ENCODE results near the gene SLC22A5.
"Not testable (repeated sequence)": the region's sequence is repeated elsewhere in the genome, so short reads cannot be mapped to it uniquely, and the experiment has no call there.

SLC22A5 gene

GRCh38 chr5:132428484-132429462, 59.3 kb downstream of the SLC22A5 start:
- Histone ChIP-seq H3K9me3 (ENCODE audit: control insufficient read depth, insufficient read depth, low read length) (no peaks in the 10 kb centered on the region), H3K4me1 (ENCODE audit: insufficient read depth, low read length) (peaks cover 16% of the 10 kb centered on the region), H3K36me3 (ENCODE audit: insufficient read depth, low read length) (no peaks in the 10 kb centered on the region), H3K9ac (ENCODE audit: low read depth, low read length) (no peak overlapping the region)

DNA sequence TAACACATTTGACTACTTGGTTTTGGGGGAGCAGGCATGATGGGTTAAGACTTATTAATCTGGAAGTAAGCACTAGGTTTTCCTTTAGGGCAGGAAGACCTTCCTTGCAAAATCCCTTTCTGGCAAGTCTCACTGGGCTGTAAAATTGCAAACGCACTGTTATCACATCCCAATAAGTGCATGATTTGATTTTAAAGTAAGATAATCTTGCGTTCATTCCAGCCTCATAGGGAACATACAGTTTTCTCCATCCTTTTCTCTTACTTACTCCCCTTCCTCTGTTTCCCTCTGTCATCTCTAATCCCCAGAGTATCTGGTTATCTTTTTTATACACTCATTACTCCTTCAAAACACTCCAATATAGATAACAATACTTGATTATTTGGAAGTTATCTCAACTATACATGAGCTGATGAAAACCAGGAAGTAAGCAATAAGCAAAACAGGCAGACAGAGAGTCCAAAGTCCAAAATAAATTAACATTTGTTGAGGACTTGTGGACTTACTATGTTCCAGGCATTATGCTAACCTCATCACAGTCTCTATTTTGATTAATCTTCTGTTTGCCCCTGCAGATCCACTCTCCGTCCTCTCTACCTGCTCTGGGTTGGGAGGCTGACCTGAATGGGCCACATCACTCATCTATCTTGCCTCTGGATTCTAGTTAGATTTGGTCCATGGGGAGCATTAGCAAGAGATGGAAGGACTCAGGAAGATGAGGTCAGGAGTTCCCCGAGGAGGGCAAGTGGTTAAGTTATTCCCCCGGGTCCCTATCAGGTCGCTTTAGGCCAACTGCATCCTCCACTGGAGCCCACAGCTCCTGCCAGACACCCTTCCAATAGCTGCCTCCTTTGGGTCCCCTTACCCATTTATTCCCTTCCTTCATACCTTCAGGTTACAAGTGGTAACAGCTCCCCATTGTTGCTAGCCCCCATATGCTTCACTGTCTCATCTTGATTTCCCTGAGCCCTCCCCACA, 60.2 kb downstream of the SLC22A5 start:
- no peak overlapping the region for H3K9ac ChIP-seq (ENCODE audit: low read depth, low read length)
- H3K9me3 ChIP-seq (ENCODE audit: control insufficient read depth, insufficient read depth, low read length): no peaks in the 10 kb centered on the region
- no peaks in the 10 kb centered on the region for H3K36me3 ChIP-seq (ENCODE audit: insufficient read depth, low read length)
- H3K4me1 ChIP-seq (ENCODE audit: insufficient read depth, low read length): peaks cover 16% of the 10 kb centered on the region

- Histone ChIP-seq H3K4me1 (ENCODE audit: insufficient read depth, low read length) (peaks cover 16% of the 10 kb centered on the region), H3K36me3 (ENCODE audit: insufficient read depth, low read length) (no peaks in the 10 kb centered on the region), H3K9ac (ENCODE audit: low read depth, low read length) (no peak overlapping the region), H3K9me3 (ENCODE audit: control insufficient read depth, insufficient read depth, low read length) (no peaks in the 10 kb centered on the region)
These were observed 61.2 kb downstream of the SLC22A5 start for GRCh38 chr5:132430746-132431145.

DNA sequence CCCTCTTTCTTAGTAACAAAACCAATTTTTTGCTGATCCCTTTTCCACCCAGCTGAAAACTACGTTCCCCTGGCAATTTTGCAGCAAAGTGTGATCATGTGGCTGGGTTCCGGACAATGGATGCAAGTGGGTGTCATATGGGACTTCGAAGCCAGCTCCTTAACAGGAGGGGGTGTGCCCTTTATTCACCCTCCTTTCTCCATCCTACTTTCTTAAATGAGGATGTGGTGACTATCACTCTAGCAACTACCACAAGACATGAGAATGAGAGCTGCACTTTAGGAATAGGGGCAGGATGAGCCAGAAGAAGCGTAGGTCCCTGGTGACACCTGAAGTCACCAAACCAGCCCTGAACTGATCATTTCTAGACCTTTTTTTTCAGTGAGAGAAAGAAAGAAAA, 62.1 kb downstream of the SLC22A5 start:
- H3K4me1 ChIP-seq (ENCODE audit: insufficient read depth, low read length): peaks cover 12% of the 10 kb centered on the region
- no peak overlapping the region for H3K9ac ChIP-seq (ENCODE audit: low read depth, low read length)

GRCh38 chr5:132433141-132433540, 63.6 kb downstream of the SLC22A5 start:
- peaks cover 11% of the 10 kb centered on the region for H3K4me1 ChIP-seq (ENCODE audit: insufficient read depth, low read length)
- no peak overlapping the region for H3K9ac ChIP-seq (ENCODE audit: low read depth, low read length)
- H3K9me3 ChIP-seq (ENCODE audit: control insufficient read depth, insufficient read depth, low read length): no peaks in the 10 kb centered on the region
- H3K36me3 ChIP-seq (ENCODE audit: insufficient read depth, low read length): no peaks in the 10 kb centered on the region

More for the DNA sequence above, 62.1 kb downstream of the SLC22A5 start:
- Histone ChIP-seq H3K9me3 (ENCODE audit: control insufficient read depth, insufficient read depth, low read length) (no peaks in the 10 kb centered on the region), H3K36me3 (ENCODE audit: insufficient read depth, low read length) (no peaks in the 10 kb centered on the region)

DNA sequence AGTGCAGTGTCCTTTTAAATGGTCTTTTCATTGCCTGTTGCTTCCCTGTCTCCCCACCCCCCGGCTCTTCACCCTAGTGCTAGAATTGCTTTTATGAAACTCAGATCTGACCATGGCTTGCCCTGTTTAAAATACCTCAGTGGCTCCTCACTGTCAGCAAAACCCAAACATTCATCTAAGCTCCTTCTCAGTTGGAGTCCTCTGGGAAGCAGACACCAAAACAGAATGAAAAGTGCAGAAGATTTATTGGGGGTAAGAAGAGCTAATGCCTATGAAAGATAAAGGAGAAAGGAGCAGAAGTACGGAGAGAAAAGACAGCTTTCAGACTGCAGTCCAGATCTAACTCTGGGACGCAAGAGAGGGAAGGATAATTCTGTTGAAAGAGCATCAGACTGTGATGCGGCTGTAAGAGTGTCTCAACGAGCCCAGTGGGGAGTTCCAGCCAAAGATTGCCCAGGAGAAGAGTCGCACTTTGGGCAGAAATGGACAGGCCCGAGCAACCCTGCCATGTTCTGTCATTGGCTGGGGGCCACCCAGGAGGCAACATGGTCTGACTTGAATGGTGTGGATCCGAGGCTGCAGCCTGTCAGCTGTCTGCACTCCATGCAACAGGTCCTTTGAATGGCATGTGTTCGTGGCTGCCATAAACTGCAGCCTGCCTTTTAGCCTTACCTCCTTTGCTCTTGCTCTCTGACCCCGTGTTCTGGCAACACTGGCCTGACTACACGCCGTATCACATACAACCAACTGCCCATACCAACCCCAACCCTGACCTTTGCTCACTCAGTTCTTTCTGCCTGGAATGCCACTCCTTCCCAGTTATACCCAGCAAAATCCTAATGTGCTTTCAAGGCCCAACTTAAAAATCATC, 65.1 kb downstream of the SLC22A5 start:
- Histone ChIP-seq H3K4me1 (ENCODE audit: insufficient read depth, low read length) (peaks cover 8% of the 10 kb centered on the region), H3K9ac (ENCODE audit: low read depth, low read length) (no peak overlapping the region)

DNA sequence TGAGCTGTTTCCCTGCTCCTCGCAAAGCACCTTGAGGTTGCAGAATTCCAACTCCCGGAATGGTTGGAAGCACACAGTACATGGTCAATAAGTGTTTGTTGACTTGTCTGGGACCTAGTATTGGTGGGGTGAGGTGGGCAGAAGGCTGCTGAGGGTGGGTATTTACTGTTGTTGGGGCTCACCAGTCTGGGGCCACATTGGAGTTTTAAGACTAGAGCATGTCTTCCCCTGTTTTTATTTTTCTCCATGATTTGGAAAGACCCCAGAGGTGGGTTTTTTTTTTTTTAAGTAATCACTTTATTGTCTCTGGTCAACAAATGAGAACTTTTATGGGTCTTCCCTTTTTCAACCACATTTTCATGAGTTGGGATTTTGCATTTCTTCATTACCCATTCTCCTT, 65.9 kb downstream of the SLC22A5 start:
- no peaks in the 10 kb centered on the region for H3K9me3 ChIP-seq (ENCODE audit: control insufficient read depth, insufficient read depth, low read length)
- no peak overlapping the region for H3K9ac ChIP-seq (ENCODE audit: low read depth, low read length)
- H3K36me3 ChIP-seq (ENCODE audit: insufficient read depth, low read length): no peaks in the 10 kb centered on the region
- peaks cover 8% of the 10 kb centered on the region for H3K4me1 ChIP-seq (ENCODE audit: insufficient read depth, low read length)

More for the DNA sequence above, 65.1 kb downstream of the SLC22A5 start:
- no peaks in the 10 kb centered on the region for H3K9me3 ChIP-seq (ENCODE audit: control insufficient read depth, insufficient read depth, low read length)
- no peaks in the 10 kb centered on the region for H3K36me3 ChIP-seq (ENCODE audit: insufficient read depth, low read length)

GRCh38 chr5:132435886-132436285, 66.4 kb downstream of the SLC22A5 start:
- no peaks in the 10 kb centered on the region for H3K36me3 ChIP-seq (ENCODE audit: insufficient read depth, low read length)
- H3K9me3 ChIP-seq (ENCODE audit: control insufficient read depth, insufficient read depth, low read length): no peaks in the 10 kb centered on the region
- no peak overlapping the region for H3K9ac ChIP-seq (ENCODE audit: low read depth, low read length)
- peaks cover 8% of the 10 kb centered on the region for H3K4me1 ChIP-seq (ENCODE audit: insufficient read depth, low read length)

DNA sequence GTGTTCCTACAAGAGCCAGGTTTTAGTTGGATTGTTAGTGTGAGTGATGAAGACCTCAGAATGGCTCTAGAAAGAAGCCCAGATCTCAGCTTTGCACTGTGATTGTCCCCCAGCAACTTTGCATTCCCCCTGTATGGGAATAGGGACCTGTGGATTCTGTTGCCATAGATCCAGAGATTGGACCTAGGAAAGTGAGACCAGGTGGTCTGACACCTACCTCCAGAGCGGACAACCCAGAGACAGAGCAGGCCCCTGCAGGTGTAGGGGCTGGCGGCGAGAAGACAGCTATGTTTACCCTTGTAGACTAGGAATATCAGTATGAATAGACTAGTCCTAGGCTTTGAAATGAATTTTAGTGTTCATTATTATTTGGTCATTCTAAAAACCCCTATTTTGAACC, 67.4 kb downstream of the SLC22A5 start:
- H3K9me3 ChIP-seq (ENCODE audit: control insufficient read depth, insufficient read depth, low read length): no peaks in the 10 kb centered on the region
- H3K4me1 ChIP-seq (ENCODE audit: insufficient read depth, low read length): peaks cover 8% of the 10 kb centered on the region
- H3K36me3 ChIP-seq (ENCODE audit: insufficient read depth, low read length): no peaks in the 10 kb centered on the region
- no peak overlapping the region for H3K9ac ChIP-seq (ENCODE audit: low read depth, low read length)

GRCh38 chr5:132437604-132438266, 68.2 kb downstream of the SLC22A5 start:
- Histone ChIP-seq H3K4me1 (ENCODE audit: insufficient read depth, low read length) (peaks cover 8% of the 10 kb centered on the region), H3K36me3 (ENCODE audit: insufficient read depth, low read length) (no peaks in the 10 kb centered on the region), H3K9ac (ENCODE audit: low read depth, low read length) (no peak overlapping the region), H3K9me3 (ENCODE audit: control insufficient read depth, insufficient read depth, low read length) (no peaks in the 10 kb centered on the region)

- H3K4me1 ChIP-seq (ENCODE audit: insufficient read depth, low read length); H3K9me3 ChIP-seq (ENCODE audit: control insufficient read depth, insufficient read depth, low read length); H3K9ac ChIP-seq (ENCODE audit: low read depth, low read length); H3K36me3 ChIP-seq (ENCODE audit: insufficient read depth, low read length): not testable (repeated sequence)
These were observed 68.7 kb downstream of the SLC22A5 start for GRCh38 chr5:132438267-132438645.

DNA sequence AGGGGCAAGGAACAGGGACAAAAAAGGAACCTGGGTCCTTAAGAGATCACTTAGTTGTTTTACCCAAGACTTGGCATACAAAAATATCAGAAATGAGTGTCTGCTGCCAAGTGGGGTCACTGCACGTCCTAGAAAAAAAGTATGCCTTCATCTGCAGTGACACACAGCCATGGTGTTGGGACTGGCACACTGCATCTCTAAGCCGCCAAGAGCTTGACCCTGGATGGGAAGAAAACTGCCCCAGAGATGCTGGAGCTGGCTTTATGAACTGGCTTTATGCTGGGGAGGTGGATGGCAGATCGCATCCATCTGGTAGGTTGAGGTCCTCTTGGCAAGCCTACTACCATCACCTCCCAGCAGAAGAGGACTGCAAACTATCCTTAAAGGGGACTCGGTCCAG, 69.4 kb downstream of the SLC22A5 start:
- Histone ChIP-seq H3K36me3 (ENCODE audit: insufficient read depth, low read length) (no peaks in the 10 kb centered on the region), H3K9ac (ENCODE audit: low read depth, low read length) (no peak overlapping the region), H3K4me1 (ENCODE audit: insufficient read depth, low read length) (peaks cover 8% of the 10 kb centered on the region), H3K9me3 (ENCODE audit: control insufficient read depth, insufficient read depth, low read length) (no peaks in the 10 kb centered on the region)

GRCh38 chr5:132439521-132440089, 70.1 kb downstream of the SLC22A5 start:
- no peak overlapping the region for H3K9ac ChIP-seq (ENCODE audit: low read depth, low read length)
- no peaks in the 10 kb centered on the region for H3K9me3 ChIP-seq (ENCODE audit: control insufficient read depth, insufficient read depth, low read length)
- H3K4me1 ChIP-seq (ENCODE audit: insufficient read depth, low read length): peaks cover 8% of the 10 kb centered on the region
- no peaks in the 10 kb centered on the region for H3K36me3 ChIP-seq (ENCODE audit: insufficient read depth, low read length)
